Neuronal stem cell (in vitro differentiated cells): ENCODE measurements around the gene USP17L12.
"Not testable (repeated sequence)": the region's sequence is repeated elsewhere in the genome, so short reads cannot be mapped to it uniquely, and the experiment has no call there.

Source experiments
- DNase-seq: peaks from one replicate; pipeline ENCODE4 v3.0.0-alpha.2; 2013; ENCODE audit warnings: low spot score
- H2AFZ ChIP-seq: one replicate; pipeline ENCODE4 v1.6.1; 2013; ENCODE audit warnings: mild to moderate bottlenecking, low read length, inconsistent platforms
- H2AK5ac ChIP-seq: 2 replicates; pipeline ENCODE4 v1.6.1; 2013; ENCODE audit warnings: low read depth, mild to moderate bottlenecking, inconsistent platforms, low read length, moderate library complexity, mixed read lengths
- H2BK120ac ChIP-seq: 2 replicates; pipeline ENCODE4 v1.6.1; 2013; ENCODE audit warnings: low read depth, mild to moderate bottlenecking, inconsistent platforms, low read length, moderate library complexity, mixed read lengths
- H2BK12ac ChIP-seq: one replicate; pipeline ENCODE4 v1.6.1; 2013; ENCODE audit warnings: low read length, inconsistent platforms
- H2BK15ac ChIP-seq: 2 replicates; pipeline ENCODE4 v1.6.1; 2013; ENCODE audit warnings: mild to moderate bottlenecking, low read length, inconsistent platforms, mixed read lengths
- H2BK5ac ChIP-seq: one replicate; pipeline ENCODE4 v1.6.1; 2013; ENCODE audit warnings: inconsistent platforms, mild to moderate bottlenecking, low read length, moderate library complexity
- H3K14ac ChIP-seq: one replicate; pipeline ENCODE4 v1.6.1; 2013; ENCODE audit warnings: low read length, inconsistent platforms
- H3K18ac ChIP-seq: 2 replicates; pipeline ENCODE4 v1.6.1; 2013; ENCODE audit warnings: low read length, inconsistent platforms
- H3K23ac ChIP-seq: 2 replicates; pipeline ENCODE4 v1.6.1; 2013; ENCODE audit warnings: low read depth, mild to moderate bottlenecking, mixed read lengths, low read length, inconsistent platforms; ENCODE audit not compliant: poor library complexity
- H3K27ac ChIP-seq: replicated peaks from 3 replicates; pipeline ENCODE4 v1.5.1; 2013; ENCODE audit warnings: low read length, inconsistent platforms
- H3K27me3 ChIP-seq, 3 experiments: 2 replicates each; pipeline ENCODE4 v1.6.1; 2013; ENCODE audit warnings: low read length in 3 of 3, mild to moderate bottlenecking in 2 of 3, inconsistent platforms in 1 of 3, low read depth in 1 of 3, mixed read lengths in 1 of 3, moderate library complexity in 1 of 3; ENCODE audit not compliant: control insufficient read depth in 3 of 3, insufficient read depth in 3 of 3
- H3K36me3 ChIP-seq, 2 donors: replicated peaks in 1 of 2; 2 replicates each; pipeline ENCODE4 v1.6.1; 2013; ENCODE audit warnings: low read length in 2 of 2; ENCODE audit not compliant: control insufficient read depth in 2 of 2, insufficient read depth in 2 of 2
- H3K4ac ChIP-seq: 2 replicates; pipeline ENCODE4 v1.6.1; 2013; ENCODE audit warnings: inconsistent platforms, mild to moderate bottlenecking, low read length, moderate library complexity
- H3K4me1 ChIP-seq, 2 donors: 1 replicate in 1 of 2; 2 replicates in 1 of 2; pipeline ENCODE4 v1.6.1; 2013; ENCODE audit warnings: low read length in 2 of 2, low read depth in 1 of 2; ENCODE audit not compliant: control insufficient read depth in 2 of 2, insufficient read depth in 1 of 2
- H3K4me2 ChIP-seq: one replicate; pipeline ENCODE4 v1.6.1; 2013; ENCODE audit warnings: mild to moderate bottlenecking, low read length, inconsistent platforms; ENCODE audit not compliant: insufficient read depth, poor library complexity, severe bottlenecking
- H3K4me3 ChIP-seq, 2 donors: 2 replicates each; pipeline ENCODE4 v1.5.1; 2013; ENCODE audit warnings: low read length in 2 of 2, mild to moderate bottlenecking in 2 of 2, inconsistent platforms in 1 of 2, moderate library complexity in 1 of 2
- H3K79me1 ChIP-seq: one replicate; pipeline ENCODE4 v1.6.1; 2013; ENCODE audit warnings: low read depth, mild to moderate bottlenecking, inconsistent platforms, low read length, moderate library complexity
- H3K9ac ChIP-seq: one replicate; pipeline ENCODE4 v1.6.1; 2013; ENCODE audit warnings: mild to moderate bottlenecking, low read depth, low read length, inconsistent platforms; ENCODE audit not compliant: poor library complexity
- H3K9me3 ChIP-seq, 2 donors: replicated peaks in 1 of 2; 2 replicates each; pipeline versions ENCODE3 to v1.6.1; 2013; ENCODE audit warnings: low read length in 2 of 2, mild to moderate bottlenecking in 2 of 2, inconsistent platforms in 1 of 2, low read depth in 1 of 2, mixed read lengths in 1 of 2, moderate library complexity in 1 of 2; ENCODE audit not compliant: control insufficient read depth in 2 of 2, insufficient read depth in 1 of 2
- H4K8ac ChIP-seq: one replicate; pipeline ENCODE4 v1.6.1; 2013; ENCODE audit warnings: low read depth, mild to moderate bottlenecking, inconsistent platforms, low read length, moderate library complexity
- H4K91ac ChIP-seq: one replicate; pipeline ENCODE4 v1.6.1; 2013; ENCODE audit warnings: low read length, low read depth, mild to moderate bottlenecking, inconsistent platforms; ENCODE audit not compliant: poor library complexity
- WGBS, 2 donors: extraction: QIAGEN DNeasy Blood & Tissue Kit; methylation state at CpG; one replicate each; pipeline ENCODE4 v1.1.7; 2013; ENCODE audit warnings: missing lambda C conversion rate in 2 of 2, mixed read lengths in 1 of 2; ENCODE audit not compliant: insufficient read length in 2 of 2, insufficient replicate concordance in 1 of 2; ENCODE audit errors: extremely low coverage in 2 of 2; 5-methylcytosine and 5-hydroxymethylcytosine counted together

Gene USP17L12

DNA sequence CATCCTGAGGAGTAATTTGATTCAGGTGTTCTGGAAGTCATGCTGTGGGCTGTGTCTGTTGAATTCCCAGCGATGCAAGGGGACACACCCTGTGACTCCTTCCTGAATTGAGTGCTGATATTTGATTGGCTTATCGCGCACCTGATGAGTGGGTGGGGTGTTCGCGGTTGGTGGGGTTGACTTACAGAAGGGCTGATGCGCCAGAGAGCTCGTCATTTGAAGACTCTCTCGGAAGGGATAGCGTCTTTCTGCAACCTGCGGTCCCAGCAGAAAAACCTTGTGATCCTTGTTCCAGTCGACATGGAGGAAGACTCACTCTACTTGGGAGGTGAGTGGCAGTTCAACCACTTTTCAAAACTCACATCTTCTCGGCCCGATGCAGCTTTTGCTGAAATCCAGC, 42.6 kb downstream of the USP17L12 start, which contains the start of gene USP17L21:
TSS of gene USP17L21 (plus strand) at position 301 of the 400 bp plus-strand sequence. CDS start at position 301, 0 bp downstream.
- not testable (repeated sequence) for H3K4me2 ChIP-seq, H3K4me1 ChIP-seq, H2BK5ac ChIP-seq, H3K9me3 ChIP-seq, H3K14ac ChIP-seq, H2BK120ac ChIP-seq, DNase-seq, H3K18ac ChIP-seq, H3K27ac ChIP-seq, H2AFZ ChIP-seq, H2AK5ac ChIP-seq, H4K8ac ChIP-seq, H3K4me3 ChIP-seq, H3K4ac ChIP-seq, H3K36me3 ChIP-seq, H2BK15ac ChIP-seq, H3K23ac ChIP-seq, H3K79me1 ChIP-seq, H4K91ac ChIP-seq, H3K9ac ChIP-seq, H2BK12ac ChIP-seq, H3K27me3 ChIP-seq
- WGBS, 2 donors: no CpG with 5 or more reads among the region's 13 CpGs

DNA sequence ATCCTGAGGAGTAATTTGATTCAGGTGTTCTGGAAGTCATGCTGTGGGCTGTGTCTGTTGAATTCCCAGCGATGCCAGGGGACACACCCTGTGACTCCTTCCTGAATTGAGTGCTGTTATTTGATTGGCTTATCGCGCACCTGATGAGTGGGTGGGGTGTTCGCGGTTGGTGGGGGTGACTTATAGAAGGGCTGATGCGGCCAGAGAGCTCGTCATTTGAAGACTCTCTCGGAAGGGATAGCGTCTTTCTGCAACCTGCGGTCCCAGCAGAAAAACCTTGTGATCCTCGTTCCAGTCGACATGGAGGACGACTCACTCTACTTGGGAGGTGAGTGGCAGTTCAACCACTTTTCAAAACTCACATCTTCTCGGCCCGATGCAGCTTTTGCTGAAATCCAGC, 47.4 kb downstream of the USP17L12 start, which contains the start of gene USP17L22:
TSS of gene USP17L22 (plus strand) at position 301 of the 400 bp plus-strand sequence. CDS start at position 301, 0 bp downstream.
- not testable (repeated sequence) for H3K4me2 ChIP-seq, H3K27me3 ChIP-seq, H2BK12ac ChIP-seq, H3K4me3 ChIP-seq, H2BK15ac ChIP-seq, H2AFZ ChIP-seq, H3K9me3 ChIP-seq, DNase-seq, H3K27ac ChIP-seq, H3K4ac ChIP-seq, H3K79me1 ChIP-seq, H2AK5ac ChIP-seq, H3K36me3 ChIP-seq, H2BK120ac ChIP-seq, H3K4me1 ChIP-seq, H3K18ac ChIP-seq, H4K8ac ChIP-seq, H4K91ac ChIP-seq, H2BK5ac ChIP-seq, H3K23ac ChIP-seq, H3K9ac ChIP-seq, H3K14ac ChIP-seq
- WGBS, 2 donors: no CpG with 5 or more reads among the region's 15 CpGs
